ENCODE data around the gene SRSF7.

GRCh38 chr2:38783586-38783985 lies 32.4 kb upstream of the SRSF7 start:
- no peak for TF ChIP-seq ZBTB21 (tag by site-specific recombination; IDR thresholded peaks at IDR 0.05)
- TF ChIP-seq SP3 (tag by site-specific recombination; IDR thresholded peaks at IDR 0.05) = no peak
- no peak for TF ChIP-seq ZNF629 (tag by site-specific recombination; IDR thresholded peaks at IDR 0.05)
- TF ChIP-seq ZNF529 (tag by site-specific recombination; IDR thresholded peaks at IDR 0.05; ENCODE audit: insufficient replicate concordance) = no peak
- TF ChIP-seq ZNF311 (tag by site-specific recombination; IDR thresholded peaks at IDR 0.05; ENCODE audit: borderline replicate concordance) = no peak
- no peak for TF ChIP-seq ZNF518A (tag by site-specific recombination; conservative IDR thresholded peaks at IDR 0.05; ENCODE audit: low read depth)

Data from HEK293 (cell line).